HUES48 (cell line): ENCODE measurements around the gene EIF4E.
"Not testable (repeated sequence)": the region's sequence is repeated elsewhere in the genome, so short reads cannot be mapped to it uniquely, and the experiment has no call there.

ENCODE experiments used
- H3K27ac ChIP-seq: one replicate; pipeline ENCODE4 v1.7.0; 2013; ENCODE audit warnings: low read depth, low read length, inconsistent platforms
- H3K27me3 ChIP-seq: 2 replicates; pipeline ENCODE4 v1.6.1; 2013; ENCODE audit warnings: mild to moderate bottlenecking, low read length; ENCODE audit not compliant: control insufficient read depth, insufficient read depth
- H3K36me3 ChIP-seq: 2 replicates; pipeline ENCODE4 v1.6.1; 2013; ENCODE audit warnings: low read length; ENCODE audit not compliant: control insufficient read depth, insufficient read depth
- H3K4me1 ChIP-seq: 2 replicates; pipeline ENCODE4 v1.6.1; 2013; ENCODE audit warnings: mild to moderate bottlenecking, low read length; ENCODE audit not compliant: control insufficient read depth, insufficient read depth
- H3K4me3 ChIP-seq: 2 replicates; pipeline ENCODE4 v1.5.1; 2013; ENCODE audit warnings: mild to moderate bottlenecking, low read depth, low read length
- H3K9ac ChIP-seq: 2 replicates; pipeline ENCODE4 v1.6.1; 2013; ENCODE audit warnings: mild to moderate bottlenecking, low read depth, low read length, moderate library complexity
- H3K9me3 ChIP-seq: 2 replicates; pipeline ENCODE4 v1.6.1; 2013; ENCODE audit warnings: low read length; ENCODE audit not compliant: control insufficient read depth, insufficient read depth

Gene EIF4E

GRCh38 chr4:98873059-98873458, 55.9 kb downstream of the EIF4E start:
- Histone ChIP-seq H3K27ac (no peak overlapping the region), H3K4me1 (no peaks in the 10 kb centered on the region), H3K4me3 (no peak overlapping the region), H3K9ac (no peak overlapping the region), H3K36me3 (peaks cover 12% of the 10 kb centered on the region), H3K27me3 (no peaks in the 10 kb centered on the region), H3K9me3 (no peaks in the 10 kb centered on the region)

- not testable (repeated sequence) for H3K4me3 ChIP-seq, H3K27ac ChIP-seq, H3K4me1 ChIP-seq, H3K9me3 ChIP-seq, H3K36me3 ChIP-seq, H3K27me3 ChIP-seq, H3K9ac ChIP-seq
Measured at GRCh38 chr4:98872120-98872906, 56.6 kb downstream of the EIF4E start.

DNA sequence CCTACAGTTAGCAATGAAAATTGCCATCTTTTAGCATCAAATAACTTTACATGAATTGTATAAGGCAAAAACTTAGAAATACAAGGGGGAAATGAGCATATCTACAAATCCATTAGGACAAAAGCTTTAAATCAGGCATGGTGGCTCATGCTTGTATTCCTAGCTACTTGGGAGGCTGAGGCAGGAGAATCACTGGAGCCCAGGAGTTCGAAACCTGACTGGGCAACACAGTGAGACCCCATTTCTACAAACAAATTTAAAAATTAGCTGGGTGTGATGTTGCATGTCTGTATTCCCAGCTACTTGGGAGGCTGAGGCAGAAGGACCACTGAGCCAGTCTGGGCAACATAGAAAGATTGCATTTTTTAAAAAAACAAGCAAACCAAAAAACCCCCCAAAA, 61.3 kb downstream of the EIF4E start:
- no peak overlapping the region for H3K9ac ChIP-seq
- no peaks in the 10 kb centered on the region for H3K9me3 ChIP-seq
- no peaks in the 10 kb centered on the region for H3K36me3 ChIP-seq
- no peak overlapping the region for H3K4me3 ChIP-seq
- H3K4me1 ChIP-seq = no peaks in the 10 kb centered on the region
- H3K27ac ChIP-seq = no peak overlapping the region
- H3K27me3 ChIP-seq = no peaks in the 10 kb centered on the region

DNA sequence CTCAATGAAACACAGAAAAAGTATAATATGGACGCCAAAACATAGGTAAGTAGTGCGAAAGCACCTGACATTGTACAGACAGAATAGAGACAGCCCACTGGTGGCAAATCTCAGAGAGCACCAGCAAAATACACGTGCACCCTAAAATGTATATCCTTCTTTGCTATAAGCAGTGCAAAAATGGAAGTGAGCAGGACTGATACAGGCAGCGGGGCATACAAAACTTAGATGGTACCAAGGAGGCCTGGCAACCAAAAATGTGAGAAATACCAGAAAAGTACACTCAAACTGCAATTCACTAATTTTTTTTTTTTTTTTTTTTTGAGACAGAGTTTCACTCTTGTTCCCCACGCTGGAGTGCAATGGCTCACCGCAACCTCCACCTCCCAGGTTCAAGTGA, 63.9 kb downstream of the EIF4E start:
- Histone ChIP-seq H3K9me3 (no peaks in the 10 kb centered on the region), H3K4me3 (no peak overlapping the region), H3K9ac (no peak overlapping the region), H3K36me3 (no peaks in the 10 kb centered on the region), H3K27ac (no peak overlapping the region), H3K4me1 (no peaks in the 10 kb centered on the region), H3K27me3 (no peaks in the 10 kb centered on the region)

GRCh38 chr4:98864560-98864959, 64.4 kb downstream of the EIF4E start:
- Histone ChIP-seq H3K36me3 (no peaks in the 10 kb centered on the region), H3K9ac (no peak overlapping the region), H3K9me3 (no peaks in the 10 kb centered on the region), H3K4me3 (no peak overlapping the region), H3K4me1 (no peaks in the 10 kb centered on the region), H3K27ac (no peak overlapping the region), H3K27me3 (no peaks in the 10 kb centered on the region)

GRCh38 chr4:98862371-98862770, 66.6 kb downstream of the EIF4E start:
- Histone ChIP-seq H3K9ac (no peak overlapping the region), H3K27ac (no peak overlapping the region), H3K4me3 (no peak overlapping the region), H3K4me1 (no peaks in the 10 kb centered on the region), H3K27me3 (no peaks in the 10 kb centered on the region), H3K36me3 (no peaks in the 10 kb centered on the region), H3K9me3 (no peaks in the 10 kb centered on the region)

GRCh38 chr4:98861100-98861884, 67.6 kb downstream of the EIF4E start:
- Histone ChIP-seq H3K4me1 (no peaks in the 10 kb centered on the region), H3K27ac (no peak overlapping the region), H3K9me3 (no peaks in the 10 kb centered on the region), H3K9ac (no peak overlapping the region), H3K4me3 (no peak overlapping the region), H3K27me3 (no peaks in the 10 kb centered on the region), H3K36me3 (no peaks in the 10 kb centered on the region)

DNA sequence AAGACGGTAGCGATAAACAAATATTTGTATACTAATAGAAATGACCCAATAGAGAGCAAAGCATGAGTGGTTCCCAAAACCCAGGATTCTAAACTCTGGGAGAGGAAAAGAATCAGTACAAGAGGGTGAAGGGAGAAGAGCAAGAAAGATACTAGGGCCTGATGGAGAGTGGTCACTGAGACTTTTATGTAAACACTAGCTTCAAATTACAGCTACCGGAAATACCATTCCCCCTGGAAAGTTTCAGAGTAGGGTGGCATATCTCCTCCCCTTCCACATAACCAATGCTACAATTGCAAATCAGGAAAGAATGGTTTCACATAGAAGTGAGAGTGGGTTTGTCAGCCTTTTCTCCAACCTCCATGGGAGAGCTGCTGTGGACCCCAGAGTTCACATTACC, 77.1 kb downstream of the EIF4E start:
- Histone ChIP-seq H3K4me1 (peaks cover 5% of the 10 kb centered on the region), H3K27ac (no peak overlapping the region), H3K36me3 (no peaks in the 10 kb centered on the region), H3K9ac (no peak overlapping the region), H3K27me3 (no peaks in the 10 kb centered on the region), H3K9me3 (no peaks in the 10 kb centered on the region), H3K4me3 (no peak overlapping the region)

- Histone ChIP-seq H3K27me3 (no peaks in the 10 kb centered on the region), H3K36me3 (no peaks in the 10 kb centered on the region), H3K27ac (no peak overlapping the region), H3K9me3 (peaks cover 7% of the 10 kb centered on the region), H3K4me3 (no peak overlapping the region), H3K9ac (no peak overlapping the region), H3K4me1 (peaks cover 5% of the 10 kb centered on the region)
Measured at GRCh38 chr4:98850937-98851336, 78.0 kb downstream of the EIF4E start.

DNA sequence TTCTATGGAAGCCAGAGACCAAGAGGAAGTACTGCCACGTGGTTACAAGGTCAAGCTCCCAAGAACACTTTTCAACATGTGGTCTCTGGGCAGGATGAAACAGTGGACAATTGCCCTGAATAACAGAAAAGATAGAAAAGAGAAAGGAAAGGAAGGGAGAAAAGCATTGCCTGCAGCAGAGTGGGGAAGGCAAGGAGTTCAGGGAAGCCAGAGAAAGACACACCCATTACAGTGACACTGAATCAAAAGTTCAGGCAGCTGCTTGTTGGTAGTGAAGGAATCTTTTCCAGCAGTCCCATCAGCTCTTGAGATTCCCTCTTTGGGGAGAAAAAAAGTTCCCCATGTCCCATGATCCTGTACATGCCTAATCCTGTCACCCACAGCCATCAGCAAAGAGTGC, 80.5 kb downstream of the EIF4E start:
- peaks cover 16% of the 10 kb centered on the region for H3K9me3 ChIP-seq
- no peak overlapping the region for H3K4me3 ChIP-seq
- H3K27ac ChIP-seq = no peak overlapping the region
- H3K9ac ChIP-seq = no peak overlapping the region
- peaks cover 5% of the 10 kb centered on the region for H3K4me1 ChIP-seq
- no peaks in the 10 kb centered on the region for H3K36me3 ChIP-seq
- H3K27me3 ChIP-seq = no peaks in the 10 kb centered on the region

DNA sequence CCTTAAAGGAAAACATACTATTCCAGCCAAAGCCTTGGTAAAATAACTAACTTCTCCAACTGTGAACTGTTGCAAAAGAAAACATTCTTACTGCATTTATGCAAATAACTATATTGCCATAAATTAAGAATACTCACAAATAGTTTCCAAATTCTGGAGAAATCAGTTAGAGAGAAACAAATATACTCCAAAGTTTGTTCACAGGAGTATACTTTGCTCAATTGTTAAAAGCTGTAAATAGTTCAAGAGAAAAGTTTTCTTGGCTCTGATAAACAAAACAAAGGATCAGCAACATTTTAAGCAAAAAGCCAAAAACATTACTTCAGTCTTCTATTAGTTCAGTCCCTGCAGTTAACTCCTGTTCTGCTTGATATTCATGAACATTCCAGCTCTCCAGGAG, 83.0 kb downstream of the EIF4E start:
- H3K36me3 ChIP-seq = no peaks in the 10 kb centered on the region
- H3K27me3 ChIP-seq = no peaks in the 10 kb centered on the region
- H3K4me1 ChIP-seq = no peaks in the 10 kb centered on the region
- H3K27ac ChIP-seq = no peak overlapping the region
- H3K9ac ChIP-seq = no peak overlapping the region
- no peak overlapping the region for H3K4me3 ChIP-seq
- H3K9me3 ChIP-seq = peaks cover 22% of the 10 kb centered on the region
